Smooth muscle cell (in vitro differentiated cells): Measurements from ENCODE around the gene SLC27A3. TPM values are rescaled to one million over a fixed set of nuclear protein-coding genes. Genes with fewer than 3 reads are reported as not detected.

Experiments
- DNase-seq: peaks from one replicate; lab custom pipeline; 2025; ENCODE audit not compliant: unreplicated experiment; lab: John Stamatoyannopoulos, UW
- H2AFZ ChIP-seq: fragments of 200-600 bp; sonication (generic); 2 replicates; pipeline ENCODE4 v1.6.0; 2016; ENCODE audit warnings: antibody characterized with exemption, low read depth, mild to moderate bottlenecking
- H3F3A ChIP-seq: fragments of 200-600 bp; sonication (generic); 2 replicates; pipeline ENCODE4 v1.6.0; 2017; ENCODE audit warnings: antibody characterized with exemption, low read depth
- H3K27ac ChIP-seq: fragments of 200-600 bp; sonication (generic); 2 replicates; pipeline ENCODE4 v1.5.1; 2016; ENCODE audit warnings: low read depth, mild to moderate bottlenecking
- H3K27me3 ChIP-seq: fragments of 200-600 bp; sonication (generic); 2 replicates; pipeline ENCODE4 v1.6.1; 2016; ENCODE audit warnings: low read depth, mild to moderate bottlenecking
- H3K36me3 ChIP-seq: fragments of 200-600 bp; sonication (generic); 2 replicates; pipeline ENCODE4 v1.5.1; 2016; ENCODE audit warnings: low read depth
- H3K4me1 ChIP-seq: fragments of 200-600 bp; sonication (generic); 2 replicates; pipeline ENCODE4 v1.5.1; 2016; ENCODE audit warnings: low read depth
- H3K4me2 ChIP-seq: fragments of 200-600 bp; sonication (generic); 2 replicates; pipeline ENCODE4 v1.6.0; 2016; ENCODE audit warnings: mild to moderate bottlenecking
- H3K4me3 ChIP-seq: fragments of 200-600 bp; sonication (generic); 2 replicates; pipeline ENCODE4 v1.5.1; 2016; ENCODE audit warnings: mild to moderate bottlenecking
- H3K79me2 ChIP-seq: fragments of 200-600 bp; sonication (generic); 2 replicates; pipeline ENCODE4 v1.6.0; 2016; ENCODE audit warnings: low read depth, mild to moderate bottlenecking
- H3K9ac ChIP-seq: fragments of 200-600 bp; sonication (generic); 2 replicates; pipeline ENCODE4 v1.6.0; 2016; ENCODE audit warnings: low read depth
- H3K9me3 ChIP-seq: fragments of 200-600 bp; sonication (generic); replicated peaks from 2 replicates; pipeline ENCODE4 v1.5.1; 2016; ENCODE audit warnings: low read depth
- H4K20me1 ChIP-seq: fragments of 200-600 bp; sonication (generic); 2 replicates; pipeline ENCODE4 v1.6.0; 2016; ENCODE audit warnings: low read depth
- CTCF ChIP-seq: fragments of 200-600 bp; sonication (generic); IDR thresholded peaks from 2 replicates; pipeline ENCODE4 v1.5.1; 2017; ENCODE audit warnings: borderline replicate concordance, mild to moderate bottlenecking, antibody characterized with exemption; ENCODE audit not compliant: insufficient read depth, poor library complexity, severe bottlenecking
- WGBS: methylation state at CpG from one replicate; pipeline ENCODE4 v1.1.7; 2016; ENCODE audit warnings: low lambda C conversion rate; 5-methylcytosine and 5-hydroxymethylcytosine counted together
- polyA plus RNA-seq: library from polyadenylated mRNA; unstranded; fragments of >200 nt; fragmentation: Nextera tagmentation; extraction: Ambion mirVana; gene quantifications from 2 replicates; pipeline ENCODE4 v1.2.1, GENCODE V29; 2016
- total RNA-seq: library from RNA; depleted of rRNA; stranded (reverse); fragments of >200 nt; gene quantifications from 2 replicates; pipeline ENCODE4 v1.2.3, GENCODE V29; 2014

The SLC27A3 gene
- total and polyA plus RNA-seq, 2 experiments from 2014 or later, result 21.3 to 41.0 TPM

- Histone ChIP-seq H3K9me3 (no peaks in the 10 kb centered on the region), H3K27ac (no peak overlapping the region), H3K79me2 (peaks cover 22% of the 10 kb centered on the region), H3F3A (peaks cover 4% of the 10 kb centered on the region), H4K20me1 (no peaks in the 10 kb centered on the region), H3K4me2 (no peak overlapping the region), H3K27me3 (no peaks in the 10 kb centered on the region), H3K9ac (no peak overlapping the region), H2AFZ (no peak overlapping the region), H3K4me1 (peaks cover 4% of the 10 kb centered on the region), H3K4me3 (no peak overlapping the region), H3K36me3 (no peaks in the 10 kb centered on the region)
- 94% methylated on average over 3 of the region's 4 CpGs for WGBS
- no peak for DNase-seq
- no peak for TF ChIP-seq CTCF
Observed at GRCh38 chr1:153786038-153786790, 11.0 kb downstream of the SLC27A3 start.

- H3K27ac ChIP-seq, result peak overlapping the region; percentile 98
- H3K4me2 ChIP-seq, result peak overlapping the region; percentile 88
- peaks cover 9% of the 10 kb centered on the region for H3F3A ChIP-seq
- WGBS, result 43% methylated on average over 22 of the region's 22 CpGs
- TF ChIP-seq CTCF, result no peak
- H3K27me3 ChIP-seq, result no peaks in the 10 kb centered on the region
- peak overlapping the region; percentile 46 for H3K4me3 ChIP-seq
- H3K36me3 ChIP-seq, result no peaks in the 10 kb centered on the region
- no peaks in the 10 kb centered on the region for H4K20me1 ChIP-seq
- peaks cover 20% of the 10 kb centered on the region for H3K4me1 ChIP-seq
- peak overlapping the region; percentile 92 for H3K9ac ChIP-seq
- no peaks in the 10 kb centered on the region for H3K9me3 ChIP-seq
- no peak for DNase-seq
- H3K79me2 ChIP-seq, result peaks cover 19% of the 10 kb centered on the region
- no peak overlapping the region for H2AFZ ChIP-seq
Observed at GRCh38 chr1:153789478-153790034, 14.3 kb downstream of the SLC27A3 start.

GRCh38 chr1:153790313-153790965, 15.2 kb downstream of the SLC27A3 start:
- WGBS, result 23% methylated on average over 16 of the region's 16 CpGs

More at GRCh38 chr1:153790313-153790965, 15.2 kb downstream of the SLC27A3 start:
- Histone ChIP-seq H3K27ac (peak overlapping the region; percentile 98), H3K79me2 (peaks cover 19% of the 10 kb centered on the region), H3K4me1 (peaks cover 23% of the 10 kb centered on the region), H3K4me3 (peak overlapping the region; percentile 46), H3F3A (peaks cover 9% of the 10 kb centered on the region), H3K36me3 (no peaks in the 10 kb centered on the region), H3K9me3 (no peaks in the 10 kb centered on the region), H4K20me1 (no peaks in the 10 kb centered on the region), H3K27me3 (no peaks in the 10 kb centered on the region), H2AFZ (no peak overlapping the region), H3K4me2 (peak overlapping the region; percentile 88), H3K9ac (peak overlapping the region; percentile 92)
- peak; percentile 45 for DNase-seq
- no peak for TF ChIP-seq CTCF
